HepG2 (cell line): Measurements from ENCODE around the gene FEV. TPM values are rescaled to one million over a fixed set of nuclear protein-coding genes. Genes with fewer than 3 reads are reported as not detected.

Source experiments
- GATA4 ChIP-seq: sonication (generic); IDR thresholded peaks from 2 replicates; pipeline ENCODE4 v1.6.1; 2016; ENCODE audit warnings: antibody characterized with exemption, low read depth, borderline replicate concordance
- HMG20B ChIP-seq: conservative IDR thresholded peaks from 2 replicates; pipeline ENCODE4 v1.6.1; 2016; ENCODE audit warnings: missing genetic modification reagents, missing compliant biosample characterization
- THYN1 ChIP-seq: sonication (generic); formaldehyde crosslinking; IDR thresholded peaks from 2 replicates; pipeline ENCODE4 v1.8.1; 2023; ENCODE audit warnings: low read depth, mild to moderate bottlenecking, moderate library complexity, missing genetic modification reagents, borderline replicate concordance
- ZIK1 ChIP-seq: sonication (generic); formaldehyde crosslinking; IDR thresholded peaks from 2 replicates; pipeline ENCODE4 v1.5.0; 2020; ENCODE audit warnings: mild to moderate bottlenecking, low read depth, missing genetic modification reagents, borderline replicate concordance
- ZNF180 ChIP-seq: sonication (generic); formaldehyde crosslinking; IDR thresholded peaks from 2 replicates; pipeline ENCODE4 v1.4.0; 2020; ENCODE audit warnings: low read depth, missing genetic modification reagents, borderline replicate concordance
- ZNF839 ChIP-seq: sonication (generic); formaldehyde crosslinking; IDR thresholded peaks from 2 replicates; pipeline ENCODE4 v1.4.0; 2020; ENCODE audit warnings: missing genetic modification reagents, mild to moderate bottlenecking, borderline replicate concordance
- polyA plus RNA-seq, 8 experiments: library from polyadenylated mRNA; depleted of rRNA in 3 of 8; stranded (reverse) in 7 of 8; unstranded in 1 of 8; fragments of >200 nt; fragmentation: Illumina TruSeq in 4 of 8; extraction: Trizol in 4 of 8; gene quantifications; 2 replicates each; pipeline versions ENCODE4 v1.2.1 to v1.2.3, GENCODE V29; 2011 to 2016; ENCODE audit warnings: low read depth in 4 of 8, missing spikeins in 1 of 8, mixed read lengths in 1 of 8; ENCODE audit not compliant: insufficient read depth in 1 of 8
- total RNA-seq, 5 experiments: library from RNA; depleted of rRNA; stranded (reverse); fragments of >200 nt; fragmentation: Illumina TruSeq; extraction: Trizol; gene quantifications; 2 replicates each; pipeline ENCODE4 v1.2.3, GENCODE V29; 2016; ENCODE audit warnings: low read depth in 1 of 5
- TF ChIP-seq, protein P1 (sequence below): sonication (generic); formaldehyde crosslinking; IDR thresholded peaks from 2 replicates; pipeline ENCODE4 v1.9.0; 2022; ENCODE audit warnings: low read depth, missing genetic modification reagents
- TF ChIP-seq, protein P2 (sequence below): sonication (generic); formaldehyde crosslinking; IDR thresholded peaks from 2 replicates; pipeline ENCODE4 v1.4.0; 2020; ENCODE audit warnings: mild to moderate bottlenecking, missing genetic modification reagents
- TF ChIP-seq, protein P3 (sequence below): sonication (generic); formaldehyde crosslinking; IDR thresholded peaks from 2 replicates; pipeline ENCODE4 v1.8.0; 2022; ENCODE audit warnings: missing genetic modification reagents, mild to moderate bottlenecking, borderline replicate concordance
- TF ChIP-seq, protein P4 (sequence below): sonication (generic); formaldehyde crosslinking; IDR thresholded peaks from 2 replicates; pipeline ENCODE4 v1.5.1; 2020; ENCODE audit warnings: mild to moderate bottlenecking, missing genetic modification reagents, moderate library complexity
- TF ChIP-seq, protein P5 (sequence below): sonication (generic); formaldehyde crosslinking; IDR thresholded peaks from 2 replicates; pipeline ENCODE4 v1.9.0; 2021; ENCODE audit warnings: missing genetic modification reagents, borderline replicate concordance
- TF ChIP-seq, protein P6 (sequence below): sonication (generic); formaldehyde crosslinking; IDR thresholded peaks from 2 replicates; pipeline ENCODE4 v1.5.1; 2020; ENCODE audit warnings: missing genetic modification reagents, mild to moderate bottlenecking, borderline replicate concordance

Gene FEV
- total and polyA plus RNA-seq, 2 of the 13 experiments (the other 11 are each of a cell fraction or from before 2014, with no cell fraction given): not detected

DNA sequence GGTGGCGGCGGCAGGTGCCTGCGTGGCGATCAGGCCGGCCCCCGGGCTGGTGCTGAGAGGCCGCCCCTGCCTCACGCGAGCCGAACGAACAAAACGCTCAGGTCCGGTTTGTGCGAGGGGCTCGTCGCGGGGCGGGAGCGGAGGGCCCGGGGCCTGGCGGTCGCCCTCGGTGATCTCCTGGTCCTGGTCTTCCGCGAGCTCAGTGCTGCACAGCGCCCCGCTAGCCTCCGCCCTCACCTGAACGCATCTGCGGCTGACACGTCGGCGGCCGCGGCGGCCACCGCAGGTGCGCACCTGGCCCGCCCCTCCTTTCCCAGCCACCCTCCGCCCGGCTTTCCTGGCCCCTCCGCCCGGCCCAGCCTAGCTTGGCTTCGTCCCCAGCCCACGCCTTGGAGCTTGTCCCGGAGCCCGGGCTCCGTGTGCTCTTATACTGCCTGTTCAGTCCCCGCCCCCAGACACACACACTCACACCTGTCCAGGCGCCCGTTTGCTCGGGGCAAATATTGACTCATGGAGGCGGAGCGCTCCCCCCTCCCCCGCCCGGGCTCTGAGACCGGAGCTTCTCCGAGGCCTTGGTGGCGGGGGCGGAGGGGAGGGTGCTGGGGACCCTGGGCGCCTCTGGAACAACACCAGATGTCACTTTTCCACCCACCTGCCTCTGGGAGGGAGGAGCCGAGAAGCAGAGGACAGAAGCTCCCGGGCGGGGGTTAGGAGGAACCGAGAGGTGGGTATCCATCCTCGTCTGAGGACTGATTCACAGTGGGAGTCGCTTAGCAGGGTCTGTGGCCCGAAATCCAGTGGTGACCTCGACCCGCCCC is 16.8 kb upstream of the FEV start (continued):
- TF ChIP-seq, protein P1, sequence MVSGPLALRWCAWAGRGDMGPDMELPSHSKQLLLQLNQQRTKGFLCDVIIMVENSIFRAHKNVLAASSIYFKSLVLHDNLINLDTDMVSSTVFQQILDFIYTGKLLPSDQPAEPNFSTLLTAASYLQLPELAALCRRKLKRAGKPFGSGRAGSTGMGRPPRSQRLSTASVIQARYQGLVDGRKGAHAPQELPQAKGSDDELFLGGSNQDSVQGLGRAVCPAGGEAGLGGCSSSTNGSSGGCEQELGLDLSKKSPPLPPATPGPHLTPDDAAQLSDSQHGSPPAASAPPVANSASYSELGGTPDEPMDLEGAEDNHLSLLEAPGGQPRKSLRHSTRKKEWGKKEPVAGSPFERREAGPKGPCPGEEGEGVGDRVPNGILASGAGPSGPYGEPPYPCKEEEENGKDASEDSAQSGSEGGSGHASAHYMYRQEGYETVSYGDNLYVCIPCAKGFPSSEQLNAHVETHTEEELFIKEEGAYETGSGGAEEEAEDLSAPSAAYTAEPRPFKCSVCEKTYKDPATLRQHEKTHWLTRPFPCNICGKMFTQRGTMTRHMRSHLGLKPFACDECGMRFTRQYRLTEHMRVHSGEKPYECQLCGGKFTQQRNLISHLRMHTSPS (CRISPR knock-in tag): 0 out of 2 replicates have a peak, but pooled peaks have one; percentile 14
- TF ChIP-seq GATA4 (0 out of 2 replicates have a peak, but pooled peaks have one; percentile 38), ZNF839 (CRISPR knock-in tag) (no peak), HMG20B (CRISPR knock-in tag) (peak; percentile 89), THYN1 (CRISPR knock-in tag) (no peak), ZIK1 (CRISPR knock-in tag) (no peak), ZNF180 (CRISPR knock-in tag) (no peak)
- TF ChIP-seq, protein P2, sequence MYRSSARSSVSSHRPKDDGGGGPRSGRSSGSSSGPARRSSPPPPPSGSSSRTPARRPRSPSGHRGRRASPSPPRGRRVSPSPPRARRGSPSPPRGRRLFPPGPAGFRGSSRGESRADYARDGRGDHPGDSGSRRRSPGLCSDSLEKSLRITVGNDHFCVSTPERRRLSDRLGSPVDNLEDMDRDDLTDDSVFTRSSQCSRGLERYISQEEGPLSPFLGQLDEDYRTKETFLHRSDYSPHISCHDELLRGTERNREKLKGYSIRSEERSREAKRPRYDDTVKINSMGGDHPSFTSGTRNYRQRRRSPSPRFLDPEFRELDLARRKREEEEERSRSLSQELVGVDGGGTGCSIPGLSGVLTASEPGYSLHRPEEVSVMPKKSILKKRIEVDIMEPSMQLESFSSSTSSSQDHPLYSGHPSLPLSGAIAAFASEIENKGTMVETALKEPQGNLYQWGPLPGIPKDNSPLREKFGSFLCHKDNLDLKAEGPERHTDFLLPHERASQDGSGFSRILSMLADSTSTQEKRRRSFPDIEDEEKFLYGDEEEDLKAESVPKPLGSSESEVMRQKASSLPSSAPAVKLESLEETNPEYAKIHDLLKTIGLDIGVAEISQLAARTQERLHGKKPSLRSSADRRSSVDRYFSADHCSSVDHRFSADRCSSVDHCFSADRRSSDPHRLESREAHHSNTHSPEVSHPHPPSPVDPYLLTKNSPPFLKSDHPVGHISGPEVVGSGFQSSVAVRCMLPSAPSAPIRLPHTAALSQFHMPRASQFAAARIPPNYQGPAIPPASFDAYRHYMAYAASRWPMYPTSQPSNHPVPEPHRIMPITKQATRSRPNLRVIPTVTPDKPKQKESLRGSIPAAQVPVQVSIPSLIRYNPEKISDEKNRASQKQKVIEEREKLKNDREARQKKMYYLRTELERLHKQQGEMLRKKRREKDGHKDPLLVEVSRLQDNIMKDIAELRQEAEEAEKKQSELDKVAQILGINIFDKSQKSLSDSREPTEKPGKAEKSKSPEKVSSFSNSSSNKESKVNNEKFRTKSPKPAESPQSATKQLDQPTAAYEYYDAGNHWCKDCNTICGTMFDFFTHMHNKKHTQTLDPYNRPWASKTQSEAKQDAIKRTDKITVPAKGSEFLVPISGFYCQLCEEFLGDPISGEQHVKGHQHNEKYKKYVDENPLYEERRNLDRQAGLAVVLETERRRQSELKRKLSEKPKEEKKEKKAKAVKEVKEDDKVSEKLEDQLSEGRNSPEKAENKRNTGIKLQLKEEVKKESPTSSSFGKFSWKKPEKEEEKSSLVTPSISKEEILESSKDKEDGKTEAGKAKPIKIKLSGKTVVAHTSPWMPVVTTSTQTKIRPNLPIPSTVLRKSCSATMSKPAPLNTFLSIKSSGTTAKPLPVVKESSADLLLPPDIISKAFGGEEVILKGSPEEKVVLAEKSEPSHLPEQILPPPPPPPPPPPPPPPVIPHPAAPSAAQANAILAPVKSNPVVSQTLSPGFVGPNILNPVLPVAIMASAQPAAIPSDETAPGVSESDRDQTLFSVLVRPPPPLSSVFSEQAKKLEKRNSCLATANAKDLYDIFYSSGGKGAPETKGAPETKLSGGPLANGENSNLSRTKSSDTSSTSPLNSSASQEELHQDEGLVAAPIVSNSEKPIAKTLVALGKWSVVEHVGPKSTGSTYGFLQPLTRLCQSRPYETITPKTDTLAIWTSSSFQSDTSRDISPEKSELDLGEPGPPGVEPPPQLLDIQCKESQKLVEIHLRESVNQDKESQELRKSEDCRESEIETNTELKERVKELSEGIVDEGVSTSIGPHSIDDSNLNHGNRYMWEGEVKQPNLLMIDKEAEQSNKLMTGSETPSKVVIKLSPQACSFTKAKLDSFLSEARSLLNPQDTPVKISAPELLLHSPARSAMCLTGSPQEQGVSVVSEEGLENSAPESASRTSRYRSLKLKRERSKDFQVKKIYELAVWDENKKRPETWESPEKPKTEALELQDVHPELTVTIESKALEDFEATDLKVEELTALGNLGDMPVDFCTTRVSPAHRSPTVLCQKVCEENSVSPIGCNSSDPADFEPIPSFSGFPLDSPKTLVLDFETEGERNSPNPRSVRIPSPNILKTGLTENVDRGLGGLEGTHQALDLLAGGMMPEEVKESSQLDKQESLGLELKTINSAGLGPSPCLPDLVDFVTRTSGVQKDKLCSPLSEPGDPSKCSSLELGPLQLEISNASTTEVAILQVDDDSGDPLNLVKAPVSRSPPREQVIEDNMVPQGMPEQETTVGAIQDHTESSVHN (CRISPR knock-in tag): no peak
- TF ChIP-seq, protein P3, sequence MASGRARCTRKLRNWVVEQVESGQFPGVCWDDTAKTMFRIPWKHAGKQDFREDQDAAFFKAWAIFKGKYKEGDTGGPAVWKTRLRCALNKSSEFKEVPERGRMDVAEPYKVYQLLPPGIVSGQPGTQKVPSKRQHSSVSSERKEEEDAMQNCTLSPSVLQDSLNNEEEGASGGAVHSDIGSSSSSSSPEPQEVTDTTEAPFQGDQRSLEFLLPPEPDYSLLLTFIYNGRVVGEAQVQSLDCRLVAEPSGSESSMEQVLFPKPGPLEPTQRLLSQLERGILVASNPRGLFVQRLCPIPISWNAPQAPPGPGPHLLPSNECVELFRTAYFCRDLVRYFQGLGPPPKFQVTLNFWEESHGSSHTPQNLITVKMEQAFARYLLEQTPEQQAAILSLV: peak; percentile 77; the same call in 1 of the 2 replicates
- TF ChIP-seq, protein P4, sequence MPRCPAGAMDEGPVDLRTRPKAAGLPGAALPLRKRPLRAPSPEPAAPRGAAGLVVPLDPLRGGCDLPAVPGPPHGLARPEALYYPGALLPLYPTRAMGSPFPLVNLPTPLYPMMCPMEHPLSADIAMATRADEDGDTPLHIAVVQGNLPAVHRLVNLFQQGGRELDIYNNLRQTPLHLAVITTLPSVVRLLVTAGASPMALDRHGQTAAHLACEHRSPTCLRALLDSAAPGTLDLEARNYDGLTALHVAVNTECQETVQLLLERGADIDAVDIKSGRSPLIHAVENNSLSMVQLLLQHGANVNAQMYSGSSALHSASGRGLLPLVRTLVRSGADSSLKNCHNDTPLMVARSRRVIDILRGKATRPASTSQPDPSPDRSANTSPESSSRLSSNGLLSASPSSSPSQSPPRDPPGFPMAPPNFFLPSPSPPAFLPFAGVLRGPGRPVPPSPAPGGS (CRISPR knock-in tag): no peak; the same call in 1 of the 2 replicates
- TF ChIP-seq, protein P5, sequence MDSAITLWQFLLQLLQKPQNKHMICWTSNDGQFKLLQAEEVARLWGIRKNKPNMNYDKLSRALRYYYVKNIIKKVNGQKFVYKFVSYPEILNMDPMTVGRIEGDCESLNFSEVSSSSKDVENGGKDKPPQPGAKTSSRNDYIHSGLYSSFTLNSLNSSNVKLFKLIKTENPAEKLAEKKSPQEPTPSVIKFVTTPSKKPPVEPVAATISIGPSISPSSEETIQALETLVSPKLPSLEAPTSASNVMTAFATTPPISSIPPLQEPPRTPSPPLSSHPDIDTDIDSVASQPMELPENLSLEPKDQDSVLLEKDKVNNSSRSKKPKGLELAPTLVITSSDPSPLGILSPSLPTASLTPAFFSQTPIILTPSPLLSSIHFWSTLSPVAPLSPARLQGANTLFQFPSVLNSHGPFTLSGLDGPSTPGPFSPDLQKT: no peak
- TF ChIP-seq, protein P6, sequence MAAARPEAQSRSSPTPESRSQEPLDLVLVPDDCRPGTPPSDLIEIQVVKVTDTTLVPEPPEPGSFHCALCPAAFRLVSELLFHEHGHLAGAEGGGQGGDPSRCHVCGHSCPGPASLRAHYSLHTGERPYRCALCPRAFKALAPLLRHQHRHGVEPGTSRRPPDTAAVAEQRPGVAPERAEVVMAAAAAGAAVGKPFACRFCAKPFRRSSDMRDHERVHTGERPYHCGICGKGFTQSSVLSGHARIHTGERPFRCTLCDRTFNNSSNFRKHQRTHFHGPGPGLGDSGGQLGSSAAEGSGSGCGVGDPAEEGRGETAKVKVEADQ (CRISPR knock-in tag): peak; percentile 93
